ENCODE results near the gene ZNF732.

DNA sequence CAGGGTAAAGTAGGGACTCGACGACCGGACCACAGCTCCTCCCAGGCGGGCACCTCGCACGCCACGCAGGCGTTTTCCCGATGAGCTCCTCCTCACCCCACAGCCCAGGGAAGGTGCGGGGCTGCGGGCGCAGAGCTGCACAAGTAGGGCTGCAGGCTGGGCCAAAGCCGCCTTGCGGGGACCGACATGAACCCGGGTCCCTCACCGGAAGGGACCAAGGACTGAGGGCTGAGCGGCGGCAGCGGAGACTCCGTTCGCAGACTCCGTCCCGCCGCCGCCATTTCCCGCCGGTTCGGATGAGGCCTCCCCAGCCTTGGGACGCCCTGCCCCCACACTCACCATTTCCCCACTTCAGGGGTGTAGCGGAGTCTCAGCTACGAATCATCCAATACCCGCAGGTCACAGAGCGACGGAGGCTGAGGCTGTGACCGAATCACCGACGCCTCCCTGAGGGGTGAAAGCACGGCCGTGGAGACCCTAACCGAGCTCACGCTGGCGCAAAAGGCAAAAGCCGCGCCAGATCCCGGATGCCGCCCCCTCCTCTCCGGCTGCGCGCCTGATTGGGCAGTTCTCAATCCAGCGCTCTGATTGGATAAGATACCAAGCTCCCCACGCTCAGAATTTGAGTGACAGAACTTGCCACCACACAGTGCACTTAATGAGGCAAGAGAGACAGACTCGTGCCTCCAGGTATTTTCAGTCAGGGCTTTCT is at the start of gene ZNF732:
- TF ChIP-seq, protein P1, sequence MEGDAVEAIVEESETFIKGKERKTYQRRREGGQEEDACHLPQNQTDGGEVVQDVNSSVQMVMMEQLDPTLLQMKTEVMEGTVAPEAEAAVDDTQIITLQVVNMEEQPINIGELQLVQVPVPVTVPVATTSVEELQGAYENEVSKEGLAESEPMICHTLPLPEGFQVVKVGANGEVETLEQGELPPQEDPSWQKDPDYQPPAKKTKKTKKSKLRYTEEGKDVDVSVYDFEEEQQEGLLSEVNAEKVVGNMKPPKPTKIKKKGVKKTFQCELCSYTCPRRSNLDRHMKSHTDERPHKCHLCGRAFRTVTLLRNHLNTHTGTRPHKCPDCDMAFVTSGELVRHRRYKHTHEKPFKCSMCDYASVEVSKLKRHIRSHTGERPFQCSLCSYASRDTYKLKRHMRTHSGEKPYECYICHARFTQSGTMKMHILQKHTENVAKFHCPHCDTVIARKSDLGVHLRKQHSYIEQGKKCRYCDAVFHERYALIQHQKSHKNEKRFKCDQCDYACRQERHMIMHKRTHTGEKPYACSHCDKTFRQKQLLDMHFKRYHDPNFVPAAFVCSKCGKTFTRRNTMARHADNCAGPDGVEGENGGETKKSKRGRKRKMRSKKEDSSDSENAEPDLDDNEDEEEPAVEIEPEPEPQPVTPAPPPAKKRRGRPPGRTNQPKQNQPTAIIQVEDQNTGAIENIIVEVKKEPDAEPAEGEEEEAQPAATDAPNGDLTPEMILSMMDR (conservative IDR thresholded peaks at IDR 0.05 in 1 of 2, IDR thresholded peaks at IDR 0.05 in 1 of 2; ENCODE audit: low read depth in 1 of 2, low read length in 2 of 2), result no peak
- no peak for TF ChIP-seq EZH2 (IDR thresholded peaks at IDR 0.05; ENCODE audit: low read length, missing control alignments)

All from fibroblast of lung (primary cell).